Lung (tissue), 12 donors: Measurements from ENCODE around the gene GARNL3. TPM values are rescaled to one million over a fixed set of nuclear protein-coding genes. Genes with fewer than 3 reads are reported as not detected.

Source experiments
- ATAC-seq: fragments of 200-7000 bp; cut with Tn5 transposase; one replicate; pipeline ENCODE4 v1.9.1; 2020; ENCODE audit warnings: moderate number of reproducible peaks; ENCODE audit not compliant: insufficient read depth, low FRiP score
- DNase-seq, 3 donors: peaks; one replicate each; pipeline ENCODE4 v3.0.0-alpha.2; 2013 to 2017
- H3K27ac ChIP-seq, 2 donors: one replicate each; pipeline ENCODE4 v1.5.1; 2013; ENCODE audit warnings: mild to moderate bottlenecking in 2 of 2, moderate library complexity in 2 of 2, control low read depth in 1 of 2, inconsistent platforms in 1 of 2, low read depth in 1 of 2, low read length in 1 of 2
- H3K27me3 ChIP-seq, 3 donors: one replicate each; pipeline ENCODE4 v1.5.1; 2013; ENCODE audit warnings: low read length in 2 of 3; ENCODE audit not compliant: control insufficient read depth in 3 of 3, insufficient read depth in 3 of 3
- H3K36me3 ChIP-seq, 4 donors: one replicate each; pipeline ENCODE4 v1.5.1; 2013; ENCODE audit warnings: low read length in 4 of 4, mild to moderate bottlenecking in 1 of 4, moderate library complexity in 1 of 4; ENCODE audit not compliant: control insufficient read depth in 4 of 4, insufficient read depth in 4 of 4
- H3K4me1 ChIP-seq, 5 donors: one replicate each; pipeline ENCODE4 v1.5.1; 2013; ENCODE audit warnings: low read length in 5 of 5, mild to moderate bottlenecking in 2 of 5, moderate library complexity in 1 of 5; ENCODE audit not compliant: control insufficient read depth in 5 of 5, insufficient read depth in 5 of 5
- H3K4me3 ChIP-seq: one replicate; pipeline ENCODE4 v1.5.1; 2013; ENCODE audit warnings: mild to moderate bottlenecking, control low read depth, moderate library complexity
- H3K9ac ChIP-seq, 2 donors: one replicate each; pipeline ENCODE4 v1.5.1; 2013; ENCODE audit warnings: low read length in 2 of 2, control low read depth in 1 of 2; ENCODE audit not compliant: insufficient read depth in 1 of 2
- H3K9me3 ChIP-seq, 4 donors: one replicate each; pipeline ENCODE4 v1.5.1; 2013; ENCODE audit warnings: low read length in 3 of 4, mild to moderate bottlenecking in 1 of 4, moderate library complexity in 1 of 4; ENCODE audit not compliant: control insufficient read depth in 4 of 4, insufficient read depth in 3 of 4
- WGBS, 2 donors: extraction: QIAGEN DNeasy Blood & Tissue Kit; methylation state at CpG; one replicate each; pipeline ENCODE4 v1.1.7; 2013; 5-methylcytosine and 5-hydroxymethylcytosine counted together
- polyA plus RNA-seq, 2 donors: library from polyadenylated mRNA; stranded (reverse); fragments of 200-250 nt; gene quantifications; one replicate each; pipeline ENCODE4 v1.2.1, GENCODE V29; 2013
- total RNA-seq, 2 donors: library from RNA; depleted of rRNA in 1 of 2; stranded (reverse); fragments of >200 nt in 1 of 2; gene quantifications; one replicate each; pipeline ENCODE4 v1.2.1, GENCODE V29; 2014 to 2021
- TF ChIP-seq, protein P1 (sequence below): IDR thresholded peaks from 2 replicates; pipeline ENCODE4 v1.5.1; 2012; ENCODE audit warnings: mild to moderate bottlenecking; ENCODE audit errors: control extremely low read depth, extremely low read depth
- donor health status: control.
- donor health status: control.
- donor health status: Bipolar disorder and iron deficiency.
- donor health status: healthy.
- donor health status: DM: yes; HTN: yes; CAD: no.

The GARNL3 gene
- total and polyA plus RNA-seq, 4 donors, result 1.5 to 31.1 (median 4.4) TPM

DNA sequence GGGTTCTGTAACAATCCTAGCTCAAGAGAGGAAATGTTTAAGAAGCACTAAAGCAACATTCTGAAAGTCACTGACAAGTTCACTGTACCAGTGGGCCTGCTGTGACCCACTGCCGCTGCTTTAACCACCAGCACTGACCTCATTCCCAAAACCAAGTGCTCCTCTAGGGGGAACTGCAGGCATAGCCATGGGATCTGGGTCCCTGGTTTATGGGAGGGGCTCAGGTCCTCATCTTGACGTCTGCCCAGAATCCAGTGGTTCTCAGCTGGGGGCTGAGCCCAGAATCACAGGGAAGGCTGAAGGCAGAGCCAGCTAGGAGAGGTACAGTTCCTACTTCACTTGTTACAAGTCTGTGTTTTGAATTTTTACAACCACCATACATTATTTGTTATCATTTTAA, 96.3 kb downstream of the GARNL3 start:
- H3K9ac ChIP-seq, result no peak overlapping the region
- ATAC-seq, result no peak

DNA sequence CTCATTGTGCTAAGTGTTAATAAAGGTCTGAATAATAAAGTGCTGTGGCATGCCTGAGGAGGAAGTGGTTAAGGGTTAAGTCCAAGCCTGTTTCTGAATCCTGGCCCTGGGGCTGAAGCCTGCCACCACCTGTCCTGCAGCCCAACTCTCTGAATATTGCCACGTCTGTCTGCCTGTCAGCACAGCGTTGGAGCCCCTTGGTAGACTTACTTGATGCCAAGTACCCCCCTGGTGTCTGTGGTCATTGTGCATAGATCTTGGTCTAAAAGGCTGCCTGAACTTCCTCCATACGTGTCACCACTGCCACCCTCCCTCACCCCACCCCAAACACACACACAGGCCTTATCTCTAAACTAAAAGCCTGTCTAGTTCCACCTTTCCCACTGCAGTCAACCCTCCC, 97.0 kb downstream of the GARNL3 start:
- no peak overlapping the region for H3K4me3 ChIP-seq
- no peak overlapping the region for H3K27ac ChIP-seq
- 44 to 61% methylated on average over 3 of the region's 3 CpGs for WGBS, 2 donors
- peaks cover 5 to 19% (median 6%) of the 10 kb centered on the region in 4 donors for H3K36me3 ChIP-seq
- no peaks in the 10 kb centered on the region for H3K9me3 ChIP-seq
- H3K9ac ChIP-seq, result no peak overlapping the region
- DNase-seq, result no peak
- H3K27me3 ChIP-seq, result no peaks in the 10 kb centered on the region
- TF ChIP-seq, protein P1, sequence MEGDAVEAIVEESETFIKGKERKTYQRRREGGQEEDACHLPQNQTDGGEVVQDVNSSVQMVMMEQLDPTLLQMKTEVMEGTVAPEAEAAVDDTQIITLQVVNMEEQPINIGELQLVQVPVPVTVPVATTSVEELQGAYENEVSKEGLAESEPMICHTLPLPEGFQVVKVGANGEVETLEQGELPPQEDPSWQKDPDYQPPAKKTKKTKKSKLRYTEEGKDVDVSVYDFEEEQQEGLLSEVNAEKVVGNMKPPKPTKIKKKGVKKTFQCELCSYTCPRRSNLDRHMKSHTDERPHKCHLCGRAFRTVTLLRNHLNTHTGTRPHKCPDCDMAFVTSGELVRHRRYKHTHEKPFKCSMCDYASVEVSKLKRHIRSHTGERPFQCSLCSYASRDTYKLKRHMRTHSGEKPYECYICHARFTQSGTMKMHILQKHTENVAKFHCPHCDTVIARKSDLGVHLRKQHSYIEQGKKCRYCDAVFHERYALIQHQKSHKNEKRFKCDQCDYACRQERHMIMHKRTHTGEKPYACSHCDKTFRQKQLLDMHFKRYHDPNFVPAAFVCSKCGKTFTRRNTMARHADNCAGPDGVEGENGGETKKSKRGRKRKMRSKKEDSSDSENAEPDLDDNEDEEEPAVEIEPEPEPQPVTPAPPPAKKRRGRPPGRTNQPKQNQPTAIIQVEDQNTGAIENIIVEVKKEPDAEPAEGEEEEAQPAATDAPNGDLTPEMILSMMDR, result no peak
- no peak for ATAC-seq
- no peaks in the 10 kb centered on the region for H3K4me1 ChIP-seq

More for the DNA sequence above, 96.3 kb downstream of the GARNL3 start:
- Histone ChIP-seq H3K9me3 (no peaks in the 10 kb centered on the region), H3K4me1 (no peaks in the 10 kb centered on the region), H3K27ac (no peak overlapping the region), H3K4me3 (no peak overlapping the region), H3K27me3 (no peaks in the 10 kb centered on the region), H3K36me3 (peaks cover 5 to 23% (median 6%) of the 10 kb centered on the region in 4 donors)
- TF ChIP-seq, protein P1, result no peak
- WGBS, 2 donors, result 56 to 59% methylated on average over 2 of the region's 2 CpGs
- peak in 2 of 3 donors; percentile 26 to 31 for DNase-seq

DNA sequence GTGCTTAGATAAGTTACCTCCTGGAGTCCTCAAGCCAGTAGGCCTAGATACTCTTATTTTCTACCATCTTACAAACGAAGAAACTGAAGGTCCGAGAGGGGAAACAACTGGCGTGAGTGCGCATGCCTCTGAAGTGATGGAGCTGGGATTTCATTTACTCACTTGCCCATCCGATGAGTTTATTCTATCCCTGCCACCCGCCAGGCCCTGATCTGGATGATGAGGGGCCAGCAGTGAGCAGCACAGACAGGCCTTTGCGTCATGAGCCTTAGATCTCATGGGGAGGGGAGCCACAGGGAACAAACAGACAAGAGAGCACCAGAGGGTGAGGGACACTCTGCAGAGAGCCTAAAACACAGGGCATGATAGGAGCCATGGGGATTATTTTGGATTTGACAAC, 98.3 kb downstream of the GARNL3 start:
- H3K4me1 ChIP-seq, result no peaks in the 10 kb centered on the region
- H3K4me3 ChIP-seq, result no peak overlapping the region
- peaks cover 0 to 11% (median 3%) of the 10 kb centered on the region in 4 donors for H3K36me3 ChIP-seq
- DNase-seq (no peak), ATAC-seq (no peak)
- no peak overlapping the region for H3K9ac ChIP-seq
- no peaks in the 10 kb centered on the region for H3K9me3 ChIP-seq
- H3K27me3 ChIP-seq, result no peaks in the 10 kb centered on the region
- H3K27ac ChIP-seq, result no peak overlapping the region
- TF ChIP-seq, protein P1, result no peak
- 82 to 97% methylated on average over 7 of the region's 7 CpGs for WGBS, 2 donors

DNA sequence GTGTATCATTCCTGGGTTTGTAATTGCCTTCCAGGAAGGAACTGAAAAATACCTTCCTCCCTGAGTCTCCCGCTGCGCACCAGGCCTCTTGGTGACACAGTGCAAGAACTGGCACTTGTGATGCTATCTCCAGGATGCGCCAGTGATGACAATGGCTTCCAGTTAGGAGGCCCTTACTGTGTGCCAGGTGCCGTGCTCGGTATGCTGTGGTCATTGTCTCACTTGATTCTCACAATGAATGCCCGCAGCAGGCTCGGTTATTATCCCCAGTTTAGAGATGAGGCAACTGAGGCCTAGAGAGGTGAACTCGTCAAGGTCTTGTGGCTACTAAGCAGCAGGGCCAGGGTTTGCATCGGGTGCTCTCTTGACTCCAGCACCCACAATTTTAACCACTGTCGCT, 100.9 kb downstream of the GARNL3 start:
- ATAC-seq, result no peak
- H3K9ac ChIP-seq, result no peak overlapping the region
- H3K36me3 ChIP-seq, result peaks cover 0 to 13% (median 1%) of the 10 kb centered on the region in 4 donors
- no peak overlapping the region for H3K4me3 ChIP-seq
- H3K27me3 ChIP-seq, result no peaks in the 10 kb centered on the region
- WGBS, 2 donors, result 90 to 93% methylated on average over 10 of the region's 10 CpGs
- TF ChIP-seq, protein P1, result no peak
- DNase-seq, result no peak
- peaks cover 0 to 6% (median 0%) of the 10 kb centered on the region in 5 donors for H3K4me1 ChIP-seq
- no peak overlapping the region for H3K27ac ChIP-seq
- H3K9me3 ChIP-seq, result no peaks in the 10 kb centered on the region
